GM18502 (cell line): ENCODE data around the gene NAMPT.
"Not testable (repeated sequence)": the region's sequence is repeated elsewhere in the genome, so short reads cannot be mapped to it uniquely, and the experiment has no call there.

Source experiments
- ATAC-seq: cut with Tn5 transposase; IDR thresholded peaks from one replicate; pipeline ENCODE4 v1.9.1; 2021; ENCODE audit warnings: mild to moderate bottlenecking; ENCODE audit not compliant: unreplicated experiment, poor library complexity

Gene NAMPT

DNA sequence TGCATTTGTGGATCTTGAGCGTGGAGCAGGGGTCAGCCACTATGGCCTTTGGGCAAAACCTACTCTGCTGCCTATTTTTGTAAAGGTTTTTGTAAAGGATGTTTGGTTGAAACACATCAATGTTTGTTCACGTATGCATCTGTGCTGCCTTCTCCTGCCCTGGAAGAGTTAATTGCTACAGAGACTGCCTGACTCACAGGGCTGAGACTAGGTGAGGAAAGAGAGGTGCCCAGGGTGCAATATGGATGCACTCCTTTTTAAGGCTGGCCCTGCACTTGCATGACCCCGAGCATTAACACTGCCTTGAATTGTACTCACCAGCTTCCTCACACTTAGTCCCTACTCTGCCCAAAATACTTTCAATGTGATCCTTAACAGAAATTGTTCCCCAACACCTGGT lies 20.9 kb upstream of the NAMPT start:
- ATAC-seq, result no peak

DNA sequence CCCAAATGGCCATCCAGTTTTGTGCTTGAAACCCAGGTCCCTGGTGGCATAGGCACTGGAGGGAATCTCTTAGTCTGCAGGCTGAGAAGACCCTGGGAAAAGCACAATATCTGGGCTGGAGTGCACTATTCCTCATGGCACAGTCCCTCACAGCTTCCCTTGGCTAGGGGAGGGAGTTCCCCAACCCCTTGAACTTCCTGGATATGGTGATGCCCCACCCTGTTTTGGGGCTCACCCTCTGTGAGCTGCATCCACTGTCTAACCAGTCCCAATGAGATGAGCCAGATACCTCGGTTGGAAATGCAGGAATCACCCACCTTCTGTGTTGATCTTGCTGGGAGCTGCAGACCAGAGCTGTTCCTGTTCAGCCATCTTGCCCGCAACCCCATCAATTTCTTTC lies 19.8 kb upstream of the NAMPT start:
- ATAC-seq, result no peak

DNA sequence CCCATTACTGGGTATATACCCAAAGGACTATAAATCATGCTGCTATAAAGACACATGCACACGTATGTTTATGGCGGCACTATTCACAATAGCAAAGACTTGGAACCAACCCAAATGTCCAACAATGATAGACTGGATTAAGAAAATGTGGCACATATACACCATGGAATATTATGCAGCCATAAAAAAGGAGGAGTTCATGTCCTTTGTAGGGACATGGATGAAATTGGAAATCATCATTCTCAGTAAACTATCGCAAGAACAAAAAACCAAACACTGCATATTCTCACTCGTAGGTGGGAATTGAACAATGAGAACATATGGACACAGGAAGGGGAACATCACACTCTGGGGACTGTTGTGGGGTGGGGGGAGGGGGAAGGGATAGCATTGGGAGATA lies 13.8 kb upstream of the NAMPT start:
- ATAC-seq, result not testable (repeated sequence)

DNA sequence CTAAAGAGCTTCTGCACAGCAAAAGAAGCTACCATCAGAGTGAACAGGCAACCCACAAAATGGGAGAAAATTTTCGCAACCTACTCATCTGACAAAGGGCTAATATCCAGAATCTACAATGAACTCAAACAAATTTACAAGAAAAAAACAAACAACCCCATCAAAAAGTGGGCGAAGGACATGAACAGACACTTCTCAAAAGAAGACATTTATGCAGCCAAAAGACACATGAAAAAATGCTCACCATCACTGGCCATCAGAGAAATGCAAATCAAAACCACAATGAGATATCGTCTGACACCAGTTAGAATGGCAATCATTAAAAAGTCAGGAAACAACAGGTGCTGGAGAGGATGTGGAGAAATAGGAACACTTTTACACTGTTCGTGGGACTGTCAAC lies 13.4 kb upstream of the NAMPT start:
- ATAC-seq, result not testable (repeated sequence)

DNA sequence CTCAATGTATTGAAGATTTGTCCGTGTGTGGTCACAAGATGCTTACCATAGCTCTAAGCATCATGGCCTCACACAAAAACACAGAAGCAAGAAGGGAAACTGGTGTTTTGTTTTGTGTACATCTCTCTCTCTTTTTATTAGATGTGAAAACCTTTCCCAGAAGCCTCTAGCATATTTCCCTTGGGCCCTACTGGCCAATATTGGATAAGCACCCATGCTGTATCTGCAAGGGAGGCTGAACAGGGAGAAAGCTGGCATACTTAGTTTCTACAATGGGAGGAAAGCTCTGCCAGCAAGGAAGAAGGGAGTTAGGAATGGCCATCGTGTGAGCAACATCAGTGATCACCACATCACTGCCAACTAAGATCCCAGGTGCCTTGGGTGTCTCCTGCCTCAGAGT lies 9.6 kb upstream of the NAMPT start:
- no peak for ATAC-seq

GRCh38 chr7:106291247-106291646 lies 6.5 kb upstream of the NAMPT start:
- no peak for ATAC-seq

GRCh38 chr7:106290319-106290718 lies 5.5 kb upstream of the NAMPT start:
- no peak for ATAC-seq

- ATAC-seq, result no peak
Measured at GRCh38 chr7:106289848-106290247, 5.1 kb upstream of the NAMPT start.

DNA sequence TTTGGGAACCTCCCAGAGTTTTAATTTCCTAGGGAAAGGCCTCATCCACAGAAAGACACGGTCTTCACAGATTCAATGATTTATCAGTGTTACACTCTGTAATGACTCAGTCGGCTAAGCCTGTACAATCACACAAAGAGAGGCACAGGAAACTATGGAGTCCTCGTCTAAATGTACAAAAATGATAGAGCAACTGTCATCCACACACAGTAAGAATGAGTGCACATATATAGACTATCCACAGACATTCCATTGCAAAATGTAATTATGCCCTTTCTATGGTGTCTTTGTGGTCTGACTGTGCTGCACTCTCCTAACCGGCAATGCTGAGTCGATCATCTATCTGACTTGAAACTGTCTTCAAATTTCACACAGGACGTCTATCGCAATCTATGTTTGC lies 3.5 kb upstream of the NAMPT start:
- no peak for ATAC-seq

GRCh38 chr7:106287786-106288185 lies 3.0 kb upstream of the NAMPT start:
- ATAC-seq, result no peak

DNA sequence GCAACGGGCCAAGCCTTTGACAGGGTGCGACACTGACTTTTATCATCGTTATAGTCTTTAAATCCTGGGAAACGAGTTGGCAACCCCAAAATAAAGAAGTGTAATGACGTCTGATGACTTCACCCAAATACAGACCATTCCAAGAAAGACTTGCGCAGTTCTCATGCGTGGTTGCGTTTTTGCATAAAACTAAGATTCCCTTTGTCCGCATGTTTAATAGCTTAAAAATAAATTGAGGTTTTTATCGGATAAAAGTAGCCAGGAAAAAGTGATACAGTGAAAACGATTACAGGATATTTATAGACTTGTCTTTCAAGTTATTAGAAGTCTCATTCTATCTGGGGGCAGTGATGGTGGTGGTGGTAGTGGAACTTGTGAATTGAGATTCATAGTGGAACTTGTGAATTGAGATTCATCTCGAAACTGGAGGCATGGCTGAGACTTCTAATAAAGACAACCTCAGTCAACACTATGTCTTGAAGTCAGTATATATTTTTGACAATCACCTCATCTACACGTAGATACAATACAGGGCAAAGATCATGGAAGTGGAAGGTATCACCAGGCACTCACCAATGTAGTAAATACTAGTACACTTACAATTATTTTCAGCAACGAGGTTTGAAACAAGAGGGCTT lies 1.2 kb upstream of the NAMPT start:
- ATAC-seq, result peak; percentile 35

GRCh38 chr7:106285051-106285854 lies 470 bp upstream of the NAMPT start:
- peak; percentile 80 for ATAC-seq

- ATAC-seq, result peak; percentile 8
Measured at GRCh38 chr7:106283831-106284713, 711 bp downstream of the NAMPT start.

- no peak for ATAC-seq
Measured at GRCh38 chr7:106283501-106283830, 1.3 kb downstream of the NAMPT start.

GRCh38 chr7:106282852-106283251 lies 1.9 kb downstream of the NAMPT start:
- ATAC-seq, result no peak

GRCh38 chr7:106282390-106282789 lies 2.4 kb downstream of the NAMPT start:
- no peak for ATAC-seq

- no peak for ATAC-seq
Measured at GRCh38 chr7:106281585-106282318, 3.0 kb downstream of the NAMPT start.

GRCh38 chr7:106281127-106281526 lies 3.7 kb downstream of the NAMPT start:
- no peak for ATAC-seq

GRCh38 chr7:106279425-106280197 lies 5.2 kb downstream of the NAMPT start:
- ATAC-seq, result no peak

DNA sequence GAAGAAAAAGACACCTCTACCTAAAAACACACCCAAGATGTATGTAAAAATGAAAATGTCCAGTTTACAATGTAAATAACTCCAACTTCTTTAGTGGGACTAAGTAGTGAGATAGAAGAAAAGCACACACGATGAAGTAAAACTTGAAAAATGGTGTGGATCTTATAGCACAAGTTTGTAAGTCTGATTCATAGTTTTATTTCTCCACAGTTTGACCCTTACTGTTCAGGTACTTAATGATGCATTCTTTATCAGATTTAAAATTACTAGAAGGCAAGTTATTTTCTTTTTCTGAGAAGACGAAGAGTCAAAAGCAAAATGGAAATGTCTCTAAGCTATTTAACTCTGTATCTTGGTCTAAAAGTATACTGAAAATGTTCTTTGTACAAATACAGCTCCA lies 6.1 kb downstream of the NAMPT start:
- ATAC-seq, result no peak
